K562 (cell line): ENCODE results near the gene SLC3A2. TPM values are rescaled to one million over a fixed set of nuclear protein-coding genes. Genes with fewer than 3 reads are reported as not detected.

Experiments used
- ATAC-seq: fragments of 200-7000 bp; cut with Tn5 transposase; 3 replicates; pipeline ENCODE4 v1.9.1; 2020; ENCODE audit warnings: moderate library complexity
- BruUV-seq: library from RNA; stranded (reverse); fragments of 400-500 nt; replicated peaks from 2 replicates; lab custom pipeline; 2021; lab: Mats Ljungman, UMichigan
- CTCF ChIA-PET: fragments of 300-600 bp; formaldehyde crosslinking; extraction: SDS; loops from one replicate; lab custom pipeline; 2021; ENCODE audit warnings: low intra/inter-chr PET ratio; lab: Yijun Ruan, JAX
- POLR2A ChIA-PET: fragments of 300-600, 350-650 bp; sonication (Branson Sonifier 250); formaldehyde crosslinking; extraction: SDS; loops from one replicate; lab custom pipeline; 2021; ENCODE audit warnings: antibody characterized with exemption, inconsistent platforms; lab: Yijun Ruan, JAX
- DNase-seq, 4 experiments: peaks; one replicate each; pipeline versions ENCODE4 v3.0.0 to v3.0.0-alpha.2; 2011 to 2018; ENCODE audit warnings: low spot score in 3 of 4, mixed read lengths in 3 of 4; ENCODE audit errors: extremely low read depth in 1 of 4
- FAIRE-seq: peaks from 2 replicates; lab custom pipeline; 2011; peaks lifted over from hg19 to GRCh38; lab: Jason Lieb, UNC
- H2AFZ ChIP-seq: 2 replicates; pipeline ENCODE4 v1.6.0; 2011; ENCODE audit warnings: low read depth, low read length, control low read depth, inconsistent platforms
- H3K27ac ChIP-seq: fragments of 200-600 bp; 3 replicates; pipeline ENCODE4 v1.8.0; 2011; ENCODE audit warnings: low read depth, mild to moderate bottlenecking, control low read depth, inconsistent platforms, low read length, moderate library complexity, mixed read lengths; ENCODE audit errors: extremely low read depth
- H3K27me3 ChIP-seq, 2 experiments: fragments of 300-600 bp in 1 of 2; 2 replicates in 1 of 2; 3 replicates in 1 of 2; pipeline versions ENCODE4 v1.6.0 to v1.8.0; 2011; ENCODE audit warnings: inconsistent platforms in 2 of 2, low read length in 2 of 2, mild to moderate bottlenecking in 1 of 2, mixed read lengths in 1 of 2, moderate library complexity in 1 of 2; ENCODE audit not compliant: control insufficient read depth in 2 of 2, insufficient read depth in 2 of 2
- H3K36me3 ChIP-seq: fragments of 300-600 bp; 3 replicates; pipeline ENCODE4 v1.8.0; 2011; ENCODE audit warnings: mild to moderate bottlenecking, low read length, inconsistent platforms; ENCODE audit not compliant: control insufficient read depth, insufficient read depth
- H3K4me1 ChIP-seq, 2 experiments: fragments of 200-600 bp in 1 of 2; replicated peaks in 1 of 2; 2 replicates in 1 of 2; 3 replicates in 1 of 2; pipeline versions ENCODE4 v1.5.1 to v1.8.0; 2011; ENCODE audit warnings: inconsistent platforms in 2 of 2, low read length in 2 of 2, mild to moderate bottlenecking in 1 of 2, mixed read lengths in 1 of 2, moderate library complexity in 1 of 2; ENCODE audit not compliant: control insufficient read depth in 2 of 2, insufficient read depth in 2 of 2
- H3K4me2 ChIP-seq: 2 replicates; pipeline ENCODE4 v1.6.1; 2011; ENCODE audit warnings: low read length, control low read depth, inconsistent platforms, mixed read lengths; ENCODE audit not compliant: insufficient read depth
- H3K4me3 ChIP-seq: fragments of 200-600 bp; sonication (generic), shearing (Covaris generic); 2 replicates; pipeline ENCODE4 v1.5.1; 2016; ENCODE audit warnings: control low read depth, inconsistent platforms
- H3K79me2 ChIP-seq: fragments of 200-600 bp; 3 replicates; pipeline ENCODE4 v1.8.0; 2011; ENCODE audit warnings: low read length, inconsistent platforms; ENCODE audit not compliant: control insufficient read depth, insufficient read depth
- H3K9ac ChIP-seq, 2 experiments: 2 replicates each; pipeline versions ENCODE4 v1.6.0 to v1.6.1; 2011; ENCODE audit warnings: low read depth in 2 of 2, low read length in 2 of 2, control low read depth in 1 of 2, inconsistent platforms in 1 of 2, mild to moderate bottlenecking in 1 of 2, mixed read lengths in 1 of 2; ENCODE audit not compliant: insufficient read depth in 1 of 2
- H3K9me1 ChIP-seq: one replicate; pipeline ENCODE4 v1.6.0; 2011; ENCODE audit warnings: inconsistent platforms, mild to moderate bottlenecking, low read length, moderate library complexity; ENCODE audit not compliant: control insufficient read depth, insufficient read depth
- H3K9me3 ChIP-seq: replicated peaks from 2 replicates; pipeline ENCODE4 v1.5.1; 2011; ENCODE audit warnings: low read depth, low read length, inconsistent platforms; ENCODE audit not compliant: control insufficient read depth, insufficient read depth
- H4K20me1 ChIP-seq: replicated peaks from 2 replicates; pipeline ENCODE4 v1.6.1; 2011; ENCODE audit warnings: low read length, inconsistent platforms, mixed read lengths; ENCODE audit not compliant: control insufficient read depth, insufficient read depth
- CBFA2T3 ChIP-seq: fragments of 450-650 bp; IDR thresholded peaks from 2 replicates; pipeline ENCODE4 v1.6.1; 2017
- CBX2 ChIP-seq: fragments of 200-600 bp; sonication (generic); IDR thresholded peaks from one replicate; pipeline ENCODE4 v1.6.1; 2012; ENCODE audit warnings: mild to moderate bottlenecking, low read length, inconsistent platforms; ENCODE audit not compliant: insufficient read depth, poor library complexity, severe bottlenecking
- CREB5 ChIP-seq: fragments of 250-450 bp; sonication (Bioruptor Pico); IDR thresholded peaks from 2 replicates; pipeline ENCODE4 v1.5.0; 2020; ENCODE audit warnings: mild to moderate bottlenecking
- EHMT2 ChIP-seq: fragments of 450-650 bp; IDR thresholded peaks from 2 replicates; pipeline ENCODE4 v1.6.1; 2018; ENCODE audit warnings: antibody characterized with exemption
- FIP1L1 ChIP-seq: fragments of 200-400 bp; formaldehyde crosslinking; IDR thresholded peaks from 2 replicates; pipeline ENCODE4 v1.6.1; 2018; ENCODE audit warnings: mild to moderate bottlenecking, low read depth, low read length; ENCODE audit not compliant: poor library complexity, severe bottlenecking
- KAT8 ChIP-seq: fragments of 450-650 bp; IDR thresholded peaks from 2 replicates; pipeline ENCODE4 v1.6.1; 2016; ENCODE audit warnings: low read depth, mild to moderate bottlenecking
- MXI1 ChIP-seq: IDR thresholded peaks from 2 replicates; pipeline ENCODE4 v1.6.1; 2011; ENCODE audit warnings: low read depth, mild to moderate bottlenecking, improper control_type of control experiment, low read length
- NR0B1 ChIP-seq: fragments of 450-650 bp; IDR thresholded peaks from one replicate; pipeline ENCODE4 v1.6.1; 2018; ENCODE audit warnings: mild to moderate bottlenecking, moderate library complexity; ENCODE audit not compliant: partially characterized antibody
- POLR3G ChIP-seq: IDR thresholded peaks from 2 replicates; pipeline ENCODE4 v1.6.1; 2011; ENCODE audit not compliant: insufficient read length, insufficient replicate concordance; ENCODE audit errors: extremely low read depth
- PTTG1 ChIP-seq: fragments of 450-650 bp; IDR thresholded peaks from 2 replicates; pipeline ENCODE4 v1.6.1; 2016; ENCODE audit warnings: low read depth, mild to moderate bottlenecking, missing genetic modification characterization, missing compliant biosample characterization
- TFAP4 ChIP-seq: sonication (generic); formaldehyde crosslinking; IDR thresholded peaks from 2 replicates; pipeline ENCODE4 v1.8.0; 2022; ENCODE audit warnings: missing genetic modification reagents, mild to moderate bottlenecking, moderate library complexity, borderline replicate concordance
- TRIM28 ChIP-seq: fragments of 450-650 bp; IDR thresholded peaks from 2 replicates; pipeline ENCODE4 v1.6.1; 2017
- ZNF212 ChIP-seq: fragments of 450-650 bp; formaldehyde crosslinking; IDR thresholded peaks from 2 replicates; pipeline ENCODE4 v1.4.0; 2020; ENCODE audit warnings: mild to moderate bottlenecking
- ZNF436 ChIP-seq: fragments of 250-450, 450-650 bp; sonication (Bioruptor Pico); formaldehyde crosslinking; IDR thresholded peaks from 2 replicates; pipeline ENCODE4 v1.7.0; 2020; ENCODE audit warnings: mild to moderate bottlenecking
- WGBS: fragments of 100-300 bp; shearing (Covaris generic); methylation state at CpG from one replicate; pipeline ENCODE4 v1.1.6; 2016; ENCODE audit warnings: low coverage, mixed read lengths; ENCODE audit not compliant: insufficient coverage; ENCODE audit errors: missing lambda C conversion rate; 5-methylcytosine and 5-hydroxymethylcytosine counted together
- in situ Hi-C: fragments of 300-500 bp; cut with MboI; formaldehyde crosslinking; loops from 4 replicates; pipeline ENCODE4 v1.15.0; 2018; ENCODE audit warnings: inconsistent platforms, mixed read lengths
- intact Hi-C: fragments of 100-400 bp; cut with micrococcal nuclease; formaldehyde crosslinking; loops from 2 replicates; pipeline ENCODE4 v1.14.2; 2022
- polyA plus RNA-seq, 8 experiments: library from polyadenylated mRNA; depleted of rRNA in 4 of 8; stranded (reverse) in 5 of 8; unstranded in 3 of 8; fragments of >200 nt; fragmentation: Nextera tagmentation in 2 of 8; fragmentation: Illumina TruSeq in 1 of 8; extraction: Ambion mirVana in 2 of 8; extraction: Trizol in 1 of 8; gene quantifications; 2 replicates each; pipeline versions ENCODE4 v1.2.1 to v1.2.3, GENCODE V29; 2011 to 2014; ENCODE audit warnings: inconsistent platforms in 1 of 8, missing spikeins in 1 of 8
- total RNA-seq, 7 experiments: library from RNA; depleted of rRNA in 6 of 7; stranded (reverse); fragments of >200 nt in 6 of 7; fragmentation: Illumina TruSeq in 2 of 7; extraction: Trizol in 2 of 7; gene quantifications; 2 replicates each; pipeline versions ENCODE4 v1.2.1 to v1.2.3, GENCODE V29; 2011 to 2021; ENCODE audit warnings: low replicate concordance in 1 of 7

The SLC3A2 gene
- total and polyA plus RNA-seq, 9 of the 15 experiments (the other 6 are each of a cell fraction or from before 2014, with no cell fraction given) = 20.0 to 296 (median 214) TPM

GRCh38 chr11:62926680-62927455, 46.2 kb downstream of the SLC3A2 start:
- H3K4me3 ChIP-seq = no peak overlapping the region
- H3K36me3 ChIP-seq = no peaks in the 10 kb centered on the region
- H3K27ac ChIP-seq = no peak overlapping the region
- no peaks in the 10 kb centered on the region for H3K79me2 ChIP-seq
- 0 out of 4 replicates have a peak overlapping the region, but pooled peaks of 1 of the 2 experiments have one; percentile 10 for H3K9ac ChIP-seq
- 31% methylated on average over 39 of the region's 53 CpGs for WGBS
- ChIA-PET CTCF (no interaction called here), POLR2A (interaction anchor here (0.6 to 1.2 kb wide), 2 partner anchors 10 to 1064 kb away, joined by 3 to 5 read pairs; no protein-coding TSS in a partner anchor)
- BruUV-seq = no TSS peak
- intact Hi-C loops = no loop called here
- in situ Hi-C loops = no loop called here
- TF ChIP-seq TFAP4 (no peak), CREB5 (CRISPR knock-in tag) (no peak), CBX2 (no peak), CBFA2T3 (no peak), ZNF436 (no peak), KAT8 (no peak), POLR3G (no peak), TRIM28 (no peak), MXI1 (no peak), FIP1L1 (no peak), PTTG1 (tag) (no peak), NR0B1 (no peak), EHMT2 (no peak), ZNF212 (CRISPR knock-in tag) (no peak)
- H4K20me1 ChIP-seq = peaks cover 12% of the 10 kb centered on the region; the same call in 1 of the 2 replicates
- H3K9me3 ChIP-seq = no peaks in the 10 kb centered on the region
- no peak for FAIRE-seq
- ATAC-seq = no peak
- peaks cover 20 to 64% of the 10 kb centered on the region in 2 experiments for H3K27me3 ChIP-seq
- no peaks in the 10 kb centered on the region for H3K9me1 ChIP-seq
- peaks cover 5 to 29% of the 10 kb centered on the region in 2 experiments; a peak in 3 of 5 replicates for H3K4me1 ChIP-seq
- H3K4me2 ChIP-seq = no peak overlapping the region
- no peak overlapping the region for H2AFZ ChIP-seq
- DNase-seq = no peak
